ENCODE measurements around the gene AEBP1. TPM values are rescaled to one million over a fixed set of nuclear protein-coding genes. Genes with fewer than 3 reads are reported as not detected.

Gene AEBP1
- total RNA-seq, 1 donor: 267 TPM

DNA sequence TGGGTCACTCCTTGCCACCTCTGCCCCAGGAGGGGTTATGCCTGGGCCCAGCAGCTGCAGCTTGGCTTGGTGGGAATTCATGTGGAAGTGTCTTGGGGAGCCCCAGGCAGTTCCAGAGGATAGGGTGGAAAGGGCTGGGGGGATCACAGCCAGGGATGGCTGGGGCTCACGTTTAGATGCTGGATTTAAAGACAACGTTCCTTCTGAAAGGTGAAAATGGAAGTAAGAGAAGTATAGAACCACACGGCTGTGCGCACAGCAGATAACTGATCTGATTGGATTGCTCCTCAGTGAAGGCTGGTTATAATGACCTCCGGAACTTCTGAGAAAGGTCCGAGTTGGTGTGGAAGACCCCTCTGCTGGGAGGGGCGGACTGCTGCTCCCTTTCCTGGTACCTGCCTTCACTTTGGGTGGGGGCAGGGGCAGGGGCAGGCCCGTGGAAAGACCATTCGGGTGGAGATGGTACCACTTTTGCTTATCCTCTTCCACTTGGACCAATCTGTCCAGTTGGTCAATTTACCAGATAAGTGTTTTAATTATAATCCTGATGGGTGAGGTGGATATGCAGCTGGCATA is 44.9 kb downstream of the AEBP1 start:
- DNase-seq (ENCODE audit: insufficient read length, low spot score, missing footprints): no peak
- Histone ChIP-seq H3K27me3 (ENCODE audit: insufficient read depth, low read length) (peaks cover 15% of the 10 kb centered on the region), H3K4me3 (ENCODE audit: insufficient read depth, low read length) (no peak overlapping the region), H3K79me2 (ENCODE audit: insufficient read depth, low read length) (no peaks in the 10 kb centered on the region), H3K9me3 (ENCODE audit: low read depth, low read length) (no peaks in the 10 kb centered on the region), H3K27ac (ENCODE audit: low read depth, low read length) (no peak overlapping the region), H3K4me1 (ENCODE audit: insufficient read depth, low read length) (no peaks in the 10 kb centered on the region), H2AFZ (ENCODE audit: low read length) (no peak overlapping the region), H4K20me1 (ENCODE audit: insufficient read depth, low read length) (no peaks in the 10 kb centered on the region), H3K36me3 (ENCODE audit: insufficient read depth, low read length) (no peaks in the 10 kb centered on the region), H3K4me2 (ENCODE audit: insufficient read depth, low read length) (no peak overlapping the region)
- TF ChIP-seq, protein P1, sequence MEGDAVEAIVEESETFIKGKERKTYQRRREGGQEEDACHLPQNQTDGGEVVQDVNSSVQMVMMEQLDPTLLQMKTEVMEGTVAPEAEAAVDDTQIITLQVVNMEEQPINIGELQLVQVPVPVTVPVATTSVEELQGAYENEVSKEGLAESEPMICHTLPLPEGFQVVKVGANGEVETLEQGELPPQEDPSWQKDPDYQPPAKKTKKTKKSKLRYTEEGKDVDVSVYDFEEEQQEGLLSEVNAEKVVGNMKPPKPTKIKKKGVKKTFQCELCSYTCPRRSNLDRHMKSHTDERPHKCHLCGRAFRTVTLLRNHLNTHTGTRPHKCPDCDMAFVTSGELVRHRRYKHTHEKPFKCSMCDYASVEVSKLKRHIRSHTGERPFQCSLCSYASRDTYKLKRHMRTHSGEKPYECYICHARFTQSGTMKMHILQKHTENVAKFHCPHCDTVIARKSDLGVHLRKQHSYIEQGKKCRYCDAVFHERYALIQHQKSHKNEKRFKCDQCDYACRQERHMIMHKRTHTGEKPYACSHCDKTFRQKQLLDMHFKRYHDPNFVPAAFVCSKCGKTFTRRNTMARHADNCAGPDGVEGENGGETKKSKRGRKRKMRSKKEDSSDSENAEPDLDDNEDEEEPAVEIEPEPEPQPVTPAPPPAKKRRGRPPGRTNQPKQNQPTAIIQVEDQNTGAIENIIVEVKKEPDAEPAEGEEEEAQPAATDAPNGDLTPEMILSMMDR (IDR thresholded peaks at IDR 0.05; ENCODE audit: extremely low read depth, low read depth, low read length): no peak

DNA sequence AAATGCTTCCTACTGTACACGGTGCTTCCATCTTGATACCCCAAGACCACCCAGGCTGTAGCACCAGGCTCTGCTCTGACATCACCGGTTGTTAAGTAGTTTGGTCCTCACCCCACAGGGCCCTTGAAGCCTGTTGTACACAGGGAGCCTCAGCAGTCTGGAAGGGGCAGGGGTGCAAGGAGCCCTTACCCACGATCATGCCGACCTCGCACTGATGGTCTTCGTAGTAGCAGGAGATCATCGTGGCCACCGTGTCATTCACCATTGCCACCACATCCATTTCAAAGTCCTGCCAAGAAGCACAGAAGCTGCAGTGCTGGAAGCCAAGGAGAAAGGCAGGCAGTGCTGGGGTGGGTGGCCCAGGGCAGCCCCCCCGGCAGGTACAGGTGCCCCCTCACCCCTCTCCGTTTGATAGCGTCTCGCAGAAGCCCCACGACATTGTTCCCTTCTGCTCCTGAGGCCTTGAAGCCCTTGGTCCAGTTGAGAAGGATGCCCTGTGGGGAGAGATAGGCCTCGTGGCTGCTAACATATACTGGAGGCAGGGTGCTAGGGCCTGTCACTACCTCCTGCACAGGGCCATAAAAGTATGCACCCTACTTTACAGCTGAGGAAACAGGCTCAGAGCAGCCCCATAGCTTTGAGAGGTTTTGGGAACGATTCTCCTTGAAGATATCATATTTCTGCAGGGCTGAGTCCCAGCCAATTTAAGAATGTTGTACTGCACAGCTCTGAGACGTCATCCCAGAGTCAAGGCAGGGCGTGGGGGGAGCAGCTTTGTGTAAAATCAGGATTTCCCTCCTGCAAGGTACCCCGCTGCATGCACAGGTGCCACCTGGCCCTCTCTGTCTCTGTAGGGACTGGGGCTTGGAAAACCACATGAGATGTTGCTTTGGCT is 45.7 kb downstream of the AEBP1 start:
- DNase-seq (ENCODE audit: insufficient read length, low spot score, missing footprints): peak; percentile 89
- TF ChIP-seq, protein P1 (IDR thresholded peaks at IDR 0.05; ENCODE audit: extremely low read depth, low read depth, low read length): no peak
- Histone ChIP-seq H4K20me1 (ENCODE audit: insufficient read depth, low read length) (no peaks in the 10 kb centered on the region), H3K36me3 (ENCODE audit: insufficient read depth, low read length) (no peaks in the 10 kb centered on the region), H3K4me2 (ENCODE audit: insufficient read depth, low read length) (no peak overlapping the region), H3K9me3 (ENCODE audit: low read depth, low read length) (no peaks in the 10 kb centered on the region), H3K4me3 (ENCODE audit: insufficient read depth, low read length) (no peak overlapping the region), H2AFZ (ENCODE audit: low read length) (no peak overlapping the region), H3K79me2 (ENCODE audit: insufficient read depth, low read length) (no peaks in the 10 kb centered on the region), H3K27ac (ENCODE audit: low read depth, low read length) (no peak overlapping the region), H3K27me3 (ENCODE audit: insufficient read depth, low read length) (peaks cover 14% of the 10 kb centered on the region), H3K4me1 (ENCODE audit: insufficient read depth, low read length) (no peaks in the 10 kb centered on the region)

DNA sequence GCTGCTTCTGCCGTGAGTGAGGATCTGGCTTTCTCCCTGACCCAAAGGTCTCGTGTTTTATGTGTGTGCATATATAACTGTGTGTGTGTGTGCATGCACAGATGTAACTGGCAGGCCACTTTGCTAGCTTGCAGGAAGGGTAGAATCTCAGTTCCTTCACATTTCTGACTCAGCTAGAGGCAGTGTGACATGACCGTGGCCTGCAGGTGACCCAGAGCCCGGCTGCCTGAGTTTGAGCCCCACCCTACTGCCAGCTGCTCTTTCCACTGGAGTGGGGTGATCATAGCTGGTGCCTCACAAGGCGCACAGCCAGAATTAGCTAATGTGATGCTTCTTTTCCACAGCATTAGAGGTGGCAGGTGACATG is 46.3 kb downstream of the AEBP1 start:
- Histone ChIP-seq H2AFZ (ENCODE audit: low read length) (no peak overlapping the region), H3K36me3 (ENCODE audit: insufficient read depth, low read length) (no peaks in the 10 kb centered on the region), H3K4me1 (ENCODE audit: insufficient read depth, low read length) (no peaks in the 10 kb centered on the region), H3K4me3 (ENCODE audit: insufficient read depth, low read length) (no peak overlapping the region), H3K79me2 (ENCODE audit: insufficient read depth, low read length) (no peaks in the 10 kb centered on the region), H4K20me1 (ENCODE audit: insufficient read depth, low read length) (no peaks in the 10 kb centered on the region), H3K4me2 (ENCODE audit: insufficient read depth, low read length) (no peak overlapping the region), H3K9me3 (ENCODE audit: low read depth, low read length) (no peaks in the 10 kb centered on the region), H3K27me3 (ENCODE audit: insufficient read depth, low read length) (peaks cover 8% of the 10 kb centered on the region), H3K27ac (ENCODE audit: low read depth, low read length) (no peak overlapping the region)
- DNase-seq (ENCODE audit: insufficient read length, low spot score, missing footprints): peak; percentile 74
- TF ChIP-seq, protein P1 (IDR thresholded peaks at IDR 0.05; ENCODE audit: extremely low read depth, low read depth, low read length): no peak

Data from osteoblast (primary cell).